GM18868 (cell line): ENCODE measurements around the gene HHLA2.
"Not testable (repeated sequence)": the region's sequence is repeated elsewhere in the genome, so short reads cannot be mapped to it uniquely, and the experiment has no call there.

Experiments
- ATAC-seq: cut with Tn5 transposase; IDR thresholded peaks from one replicate; pipeline ENCODE4 v1.9.1; 2021; ENCODE audit warnings: mild to moderate bottlenecking, moderate library complexity; ENCODE audit not compliant: unreplicated experiment

Gene HHLA2

GRCh38 chr3:108296239-108296638, at the start of gene HHLA2:
TSS of gene HHLA2 (plus strand) at chr3:108296548. CDS start at chr3:108351814, 55,266 bp downstream.
- ATAC-seq = peak; percentile 34

- ATAC-seq = no peak
These were observed 45.7 kb upstream of the HHLA2 start for GRCh38 chr3:108250626-108251025.

- ATAC-seq = no peak
These were observed 45.1 kb upstream of the HHLA2 start for GRCh38 chr3:108251265-108251664.

- ATAC-seq = no peak
These were observed 44.5 kb upstream of the HHLA2 start for GRCh38 chr3:108251844-108252243.

- no peak for ATAC-seq
These were observed 41.2 kb upstream of the HHLA2 start for GRCh38 chr3:108255131-108255530.

GRCh38 chr3:108264534-108265298, 31.6 kb upstream of the HHLA2 start:
- peak; percentile 55 for ATAC-seq

GRCh38 chr3:108268235-108268634, 28.1 kb upstream of the HHLA2 start:
- ATAC-seq = not testable (repeated sequence)

GRCh38 chr3:108271626-108272025, 24.7 kb upstream of the HHLA2 start:
- ATAC-seq = no peak

- ATAC-seq = not testable (repeated sequence)
These were observed 17.3 kb upstream of the HHLA2 start for GRCh38 chr3:108279066-108279465.

- ATAC-seq = no peak
These were observed 15.9 kb upstream of the HHLA2 start for GRCh38 chr3:108280476-108280875.

GRCh38 chr3:108281670-108282069, 14.7 kb upstream of the HHLA2 start:
- peak; percentile 65 for ATAC-seq

- no peak for ATAC-seq
These were observed 13.3 kb upstream of the HHLA2 start for GRCh38 chr3:108283006-108283405.

- no peak for ATAC-seq
These were observed 12.4 kb upstream of the HHLA2 start for GRCh38 chr3:108283989-108284388.

- no peak for ATAC-seq
These were observed 11.2 kb upstream of the HHLA2 start for GRCh38 chr3:108285176-108285575.

GRCh38 chr3:108287146-108287545, 9.2 kb upstream of the HHLA2 start:
- peak; percentile 88 for ATAC-seq

GRCh38 chr3:108288193-108288592, 8.2 kb upstream of the HHLA2 start:
- not testable (repeated sequence) for ATAC-seq

GRCh38 chr3:108289159-108289558, 7.2 kb upstream of the HHLA2 start:
- ATAC-seq = no peak

- ATAC-seq = no peak
These were observed 3.9 kb upstream of the HHLA2 start for GRCh38 chr3:108292450-108292849.

GRCh38 chr3:108292905-108293328, 3.4 kb upstream of the HHLA2 start:
- ATAC-seq = peak; percentile 77

- ATAC-seq = peak; percentile 81
These were observed 2.5 kb upstream of the HHLA2 start for GRCh38 chr3:108293858-108294257.

GRCh38 chr3:108295421-108296175, 750 bp upstream of the HHLA2 start:
- ATAC-seq = no peak

GRCh38 chr3:108297647-108298046, 1.3 kb downstream of the HHLA2 start:
- no peak for ATAC-seq
